K562 (cell line): ENCODE results near the gene PUS7L. TPM values are rescaled to one million over a fixed set of nuclear protein-coding genes. Genes with fewer than 3 reads are reported as not detected.

Source experiments
- ATAC-seq: fragments of 200-7000 bp; cut with Tn5 transposase; 3 replicates; pipeline ENCODE4 v1.9.1; 2020; ENCODE audit warnings: moderate library complexity
- BruUV-seq: library from RNA; stranded (reverse); fragments of 400-500 nt; replicated peaks from 2 replicates; lab custom pipeline; 2021; lab: Mats Ljungman, UMichigan
- CTCF ChIA-PET: fragments of 300-600 bp; formaldehyde crosslinking; extraction: SDS; loops from one replicate; lab custom pipeline; 2021; ENCODE audit warnings: low intra/inter-chr PET ratio; lab: Yijun Ruan, JAX
- POLR2A ChIA-PET: fragments of 300-600, 350-650 bp; sonication (Branson Sonifier 250); formaldehyde crosslinking; extraction: SDS; loops from one replicate; lab custom pipeline; 2021; ENCODE audit warnings: antibody characterized with exemption, inconsistent platforms; lab: Yijun Ruan, JAX
- DNase-seq, 4 experiments: peaks; one replicate each; pipeline versions ENCODE4 v3.0.0 to v3.0.0-alpha.2; 2011 to 2018; ENCODE audit warnings: low spot score in 3 of 4, mixed read lengths in 3 of 4; ENCODE audit errors: extremely low read depth in 1 of 4
- FAIRE-seq: peaks from 2 replicates; lab custom pipeline; 2011; peaks lifted over from hg19 to GRCh38; lab: Jason Lieb, UNC
- H2AFZ ChIP-seq: 2 replicates; pipeline ENCODE4 v1.6.0; 2011; ENCODE audit warnings: low read depth, low read length, control low read depth, inconsistent platforms
- H3K27ac ChIP-seq: fragments of 200-600 bp; 3 replicates; pipeline ENCODE4 v1.8.0; 2011; ENCODE audit warnings: low read depth, mild to moderate bottlenecking, control low read depth, inconsistent platforms, low read length, moderate library complexity, mixed read lengths; ENCODE audit errors: extremely low read depth
- H3K27me3 ChIP-seq, 2 experiments: fragments of 300-600 bp in 1 of 2; 2 replicates in 1 of 2; 3 replicates in 1 of 2; pipeline versions ENCODE4 v1.6.0 to v1.8.0; 2011; ENCODE audit warnings: inconsistent platforms in 2 of 2, low read length in 2 of 2, mild to moderate bottlenecking in 1 of 2, mixed read lengths in 1 of 2, moderate library complexity in 1 of 2; ENCODE audit not compliant: control insufficient read depth in 2 of 2, insufficient read depth in 2 of 2
- H3K36me3 ChIP-seq: fragments of 300-600 bp; 3 replicates; pipeline ENCODE4 v1.8.0; 2011; ENCODE audit warnings: mild to moderate bottlenecking, low read length, inconsistent platforms; ENCODE audit not compliant: control insufficient read depth, insufficient read depth
- H3K4me1 ChIP-seq, 2 experiments: fragments of 200-600 bp in 1 of 2; replicated peaks in 1 of 2; 2 replicates in 1 of 2; 3 replicates in 1 of 2; pipeline versions ENCODE4 v1.5.1 to v1.8.0; 2011; ENCODE audit warnings: inconsistent platforms in 2 of 2, low read length in 2 of 2, mild to moderate bottlenecking in 1 of 2, mixed read lengths in 1 of 2, moderate library complexity in 1 of 2; ENCODE audit not compliant: control insufficient read depth in 2 of 2, insufficient read depth in 2 of 2
- H3K4me2 ChIP-seq: 2 replicates; pipeline ENCODE4 v1.6.1; 2011; ENCODE audit warnings: low read length, control low read depth, inconsistent platforms, mixed read lengths; ENCODE audit not compliant: insufficient read depth
- H3K4me3 ChIP-seq: fragments of 200-600 bp; sonication (generic), shearing (Covaris generic); 2 replicates; pipeline ENCODE4 v1.5.1; 2016; ENCODE audit warnings: control low read depth, inconsistent platforms
- H3K79me2 ChIP-seq: fragments of 200-600 bp; 3 replicates; pipeline ENCODE4 v1.8.0; 2011; ENCODE audit warnings: low read length, inconsistent platforms; ENCODE audit not compliant: control insufficient read depth, insufficient read depth
- H3K9ac ChIP-seq, 2 experiments: 2 replicates each; pipeline versions ENCODE4 v1.6.0 to v1.6.1; 2011; ENCODE audit warnings: low read depth in 2 of 2, low read length in 2 of 2, control low read depth in 1 of 2, inconsistent platforms in 1 of 2, mild to moderate bottlenecking in 1 of 2, mixed read lengths in 1 of 2; ENCODE audit not compliant: insufficient read depth in 1 of 2
- H3K9me1 ChIP-seq: one replicate; pipeline ENCODE4 v1.6.0; 2011; ENCODE audit warnings: inconsistent platforms, mild to moderate bottlenecking, low read length, moderate library complexity; ENCODE audit not compliant: control insufficient read depth, insufficient read depth
- H3K9me3 ChIP-seq: replicated peaks from 2 replicates; pipeline ENCODE4 v1.5.1; 2011; ENCODE audit warnings: low read depth, low read length, inconsistent platforms; ENCODE audit not compliant: control insufficient read depth, insufficient read depth
- H4K20me1 ChIP-seq: replicated peaks from 2 replicates; pipeline ENCODE4 v1.6.1; 2011; ENCODE audit warnings: low read length, inconsistent platforms, mixed read lengths; ENCODE audit not compliant: control insufficient read depth, insufficient read depth
- HMBOX1 ChIP-seq: sonication (generic); IDR thresholded peaks from 2 replicates; pipeline ENCODE4 v1.6.1; 2016
- SAP30 ChIP-seq: fragments of 200-600 bp; sonication (generic); IDR thresholded peaks from 2 replicates; pipeline ENCODE4 v1.6.1; 2012; ENCODE audit warnings: borderline replicate concordance, low read depth, mild to moderate bottlenecking, moderate library complexity, low read length, control low read depth, inconsistent platforms; ENCODE audit not compliant: insufficient read depth, poor library complexity, severe bottlenecking
- ZBTB40 ChIP-seq, 2 experiments: fragments of 450-650 bp in 1 of 2; sonication (generic) in 1 of 2; formaldehyde crosslinking in 1 of 2; IDR thresholded peaks; 2 replicates each; pipeline versions ENCODE4 v1.7.1 to v1.9.0; 2016 to 2022; ENCODE audit warnings: inconsistent platforms in 1 of 2, mild to moderate bottlenecking in 1 of 2, missing genetic modification reagents in 1 of 2
- WGBS: fragments of 100-300 bp; shearing (Covaris generic); methylation state at CpG from one replicate; pipeline ENCODE4 v1.1.6; 2016; ENCODE audit warnings: low coverage, mixed read lengths; ENCODE audit not compliant: insufficient coverage; ENCODE audit errors: missing lambda C conversion rate; 5-methylcytosine and 5-hydroxymethylcytosine counted together
- in situ Hi-C: fragments of 300-500 bp; cut with MboI; formaldehyde crosslinking; loops from 4 replicates; pipeline ENCODE4 v1.15.0; 2018; ENCODE audit warnings: inconsistent platforms, mixed read lengths
- intact Hi-C: fragments of 100-400 bp; cut with micrococcal nuclease; formaldehyde crosslinking; loops from 2 replicates; pipeline ENCODE4 v1.14.2; 2022
- polyA plus RNA-seq, 8 experiments: library from polyadenylated mRNA; depleted of rRNA in 4 of 8; stranded (reverse) in 5 of 8; unstranded in 3 of 8; fragments of >200 nt; fragmentation: Nextera tagmentation in 2 of 8; fragmentation: Illumina TruSeq in 1 of 8; extraction: Ambion mirVana in 2 of 8; extraction: Trizol in 1 of 8; gene quantifications; 2 replicates each; pipeline versions ENCODE4 v1.2.1 to v1.2.3, GENCODE V29; 2011 to 2014; ENCODE audit warnings: inconsistent platforms in 1 of 8, missing spikeins in 1 of 8
- total RNA-seq, 7 experiments: library from RNA; depleted of rRNA in 6 of 7; stranded (reverse); fragments of >200 nt in 6 of 7; fragmentation: Illumina TruSeq in 2 of 7; extraction: Trizol in 2 of 7; gene quantifications; 2 replicates each; pipeline versions ENCODE4 v1.2.1 to v1.2.3, GENCODE V29; 2011 to 2021; ENCODE audit warnings: low replicate concordance in 1 of 7

The PUS7L gene
- total and polyA plus RNA-seq, 9 of the 15 experiments (the other 6 are each of a cell fraction or from before 2014, with no cell fraction given), result 10.8 to 53.3 (median 25.2) TPM

GRCh38 chr12:43805149-43805859 lies 46.7 kb upstream of the PUS7L start:
- TF ChIP-seq HMBOX1, result 0 out of 2 replicates have a peak, but pooled peaks have one; percentile 18
- TF ChIP-seq SAP30, result no peak
- 0 out of 2 replicates have a peak, but pooled peaks have one; percentile 16 for TF ChIP-seq ZBTB40 (IDR thresholded peaks at IDR 0.05)
- TF ChIP-seq ZBTB40 (CRISPR knock-in tag; IDR thresholded peaks at IDR 0.05), result no peak
- peaks cover 0 to 2% of the 10 kb centered on the region in 2 experiments; a peak in 1 of 5 replicates for H3K4me1 ChIP-seq
- ChIA-PET POLR2A (interaction anchor here (0.6 to 2.6 kb wide), 14 partner anchors 9 to 1100 kb away, joined by 3 to 12 read pairs (median 4); no protein-coding TSS in a partner anchor), CTCF (interaction anchor here (1.0 kb wide), 1 partner anchor 74 kb away, joined by 3 read pairs; no protein-coding TSS in a partner anchor)
- TSS peak; percentile 50 for BruUV-seq
- FAIRE-seq (peak; percentile 63), ATAC-seq (peak; percentile 37), DNase-seq (peak in 2 of 4 experiments; percentile 12 to 27)
- H3K4me3 ChIP-seq, result peak overlapping the region; percentile 92
- in situ Hi-C loops, result no loop called here
- H4K20me1 ChIP-seq, result no peaks in the 10 kb centered on the region
- peak overlapping the region; percentile 89 to 97 for H3K9ac ChIP-seq
- H3K27me3 ChIP-seq, result no peaks in the 10 kb centered on the region; a peak in 1 of 5 replicates
- peaks cover 38% of the 10 kb centered on the region for H3K36me3 ChIP-seq
- H3K4me2 ChIP-seq, result peak overlapping the region; percentile 90
- H3K9me3 ChIP-seq, result no peaks in the 10 kb centered on the region
- H3K27ac ChIP-seq, result peak overlapping the region; percentile 92
- H3K9me1 ChIP-seq, result no peaks in the 10 kb centered on the region
- intact Hi-C loops, result loop anchor here (5.0 kb wide), 1 partner anchor 48 kb away; the partner anchor contains the start of genes IRAK4 and PUS7L
- WGBS, result 2% methylated on average over 20 of the region's 20 CpGs
- H3K79me2 ChIP-seq, result peaks cover 40% of the 10 kb centered on the region
- peak overlapping the region; percentile 94 for H2AFZ ChIP-seq
